GM18517 (cell line): ENCODE measurements around the gene SAMD9L.

ENCODE experiments used
- ATAC-seq: cut with Tn5 transposase; IDR thresholded peaks from one replicate; pipeline ENCODE4 v1.9.1; 2021; ENCODE audit warnings: mild to moderate bottlenecking, moderate library complexity; ENCODE audit not compliant: unreplicated experiment

Gene SAMD9L

GRCh38 chr7:93148144-93148543 is at the start of gene SAMD9L:
TSS of gene SAMD9L (minus strand) at chr7:93148385. CDS start at chr7:93135971, 12,414 bp downstream.
- peak; percentile 77 for ATAC-seq

GRCh38 chr7:93196336-93196735 is 48.2 kb upstream of the SAMD9L start:
- ATAC-seq: no peak

GRCh38 chr7:93194386-93194785 is 46.2 kb upstream of the SAMD9L start:
- no peak for ATAC-seq

GRCh38 chr7:93188870-93189634 is 40.9 kb upstream of the SAMD9L start:
- ATAC-seq: no peak

- no peak for ATAC-seq
Measured at GRCh38 chr7:93185303-93186027, 37.3 kb upstream of the SAMD9L start.

- no peak for ATAC-seq
Measured at GRCh38 chr7:93179173-93179572, 31.0 kb upstream of the SAMD9L start.

- no peak for ATAC-seq
Measured at GRCh38 chr7:93178213-93178612, 30.0 kb upstream of the SAMD9L start.

GRCh38 chr7:93176992-93177580 is 28.9 kb upstream of the SAMD9L start:
- ATAC-seq: no peak

GRCh38 chr7:93175219-93175618 is 27.0 kb upstream of the SAMD9L start:
- ATAC-seq: no peak

GRCh38 chr7:93172683-93173082 is 24.5 kb upstream of the SAMD9L start:
- ATAC-seq: no peak

- ATAC-seq: no peak
Measured at GRCh38 chr7:93171606-93172226, 23.5 kb upstream of the SAMD9L start.

GRCh38 chr7:93165447-93165846 is 17.3 kb upstream of the SAMD9L start:
- ATAC-seq: peak; percentile 100

- ATAC-seq: no peak
Measured at GRCh38 chr7:93164766-93165165, 16.6 kb upstream of the SAMD9L start.

- ATAC-seq: no peak
Measured at GRCh38 chr7:93161181-93161762, 13.1 kb upstream of the SAMD9L start.

GRCh38 chr7:93160410-93160809 is 12.2 kb upstream of the SAMD9L start:
- no peak for ATAC-seq

- no peak for ATAC-seq
Measured at GRCh38 chr7:93159490-93159889, 11.3 kb upstream of the SAMD9L start.

GRCh38 chr7:93156884-93157283 is 8.7 kb upstream of the SAMD9L start:
- ATAC-seq: no peak

- ATAC-seq: no peak
Measured at GRCh38 chr7:93150200-93150835, 2.1 kb upstream of the SAMD9L start.

GRCh38 chr7:93148727-93149126 is 542 bp upstream of the SAMD9L start:
- ATAC-seq: no peak

- ATAC-seq: peak; percentile 75
Measured at GRCh38 chr7:93147363-93147762, 822 bp downstream of the SAMD9L start.
